Psoas muscle (tissue), 8 donors: ENCODE measurements around the gene RAB4B. TPM values are rescaled to one million over a fixed set of nuclear protein-coding genes. Genes with fewer than 3 reads are reported as not detected.
"Not testable (repeated sequence)": the region's sequence is repeated elsewhere in the genome, so short reads cannot be mapped to it uniquely, and the experiment has no call there.

ENCODE experiments used
- ATAC-seq, 4 donors: fragments of 200-7000 bp; cut with Tn5 transposase; one replicate each; pipeline ENCODE4 v1.9.1; 2020; ENCODE audit warnings: moderate library complexity in 3 of 4, mild to moderate bottlenecking in 2 of 4
- DNase-seq, 2 donors: peaks; one replicate each; pipeline ENCODE4 v3.0.0-alpha.2; 2020
- H3K27ac ChIP-seq: fragments of 200-600 bp; one replicate; pipeline ENCODE4 v1.8.0; 2022
- H3K27me3 ChIP-seq, 3 donors: fragments of 200-600 bp in 1 of 3; one replicate each; pipeline versions ENCODE4 v1.6.1 to v1.8.0; 2013 to 2022; ENCODE audit warnings: low read length in 2 of 3, mild to moderate bottlenecking in 2 of 3, moderate library complexity in 1 of 3; ENCODE audit not compliant: insufficient read depth in 3 of 3
- H3K36me3 ChIP-seq, 2 donors: fragments of 200-600 bp in 1 of 2; one replicate each; pipeline versions ENCODE4 v1.6.1 to v1.8.0; 2013 to 2022; ENCODE audit warnings: low read depth in 1 of 2, mild to moderate bottlenecking in 1 of 2, moderate library complexity in 1 of 2; ENCODE audit not compliant: insufficient read depth in 1 of 2
- H3K4me1 ChIP-seq: fragments of 200-600 bp; one replicate; pipeline ENCODE4 v1.8.0; 2022
- H3K4me3 ChIP-seq: fragments of 200-600 bp; one replicate; pipeline ENCODE4 v1.8.0; 2022; ENCODE audit warnings: mild to moderate bottlenecking
- H3K9me3 ChIP-seq: fragments of 200-600 bp; one replicate; pipeline ENCODE4 v1.8.0; 2022
- CTCF ChIP-seq: fragments of 200-600 bp; IDR thresholded peaks from one replicate; pipeline ENCODE4 v1.8.0; 2022; ENCODE audit warnings: antibody characterized with exemption
- WGBS, 3 donors: extraction: QIAGEN DNeasy Blood & Tissue Kit; methylation state at CpG; one replicate each; pipeline versions ENCODE4 v1.1.6 to v1.1.7; 2013; 5-methylcytosine and 5-hydroxymethylcytosine counted together
- intact Hi-C, 2 donors: fragments of 100-400 bp; cut with DNase I; formaldehyde crosslinking; loops; one replicate each; pipeline versions ENCODE4 v1.11.0 to v1.14.2; 2022
- polyA plus RNA-seq, 3 donors: library from polyadenylated mRNA; stranded (reverse); fragments of 200-250 nt; gene quantifications; one replicate each; pipeline ENCODE4 v1.2.3, GENCODE V29; 2013
- total RNA-seq, 4 donors: library from RNA; stranded (reverse); fragmentation: NEBNext Ultra II Directional in 2 of 4; extraction: Animal tissue kit (Norgen Biotek cat#: 25700) in 2 of 4; gene quantifications; one replicate each; pipeline versions ENCODE4 v1.2.1 to v1.2.4, GENCODE V29; 2021 to 2023
- donor health status: healthy with polysubstance abuse.
- donor health status: DM: no; HTN: no; CAD: no; lungs with moderate emphysema.
- donor health status: Bipolar disorder and iron deficiency.
- donor health status: healthy.
- donor health status: DM: yes; HTN: yes; CAD: no.
- donor health status: DM: no; HTN: no; CAD: no.
- donor health status: DM: no; HTN: no; CAD: no.
- donor health status: DM: yes; HTN: yes; CAD: no.

The RAB4B gene
- total and polyA plus RNA-seq, 7 donors: 8.2 to 28.7 (median 14.5) TPM

DNA sequence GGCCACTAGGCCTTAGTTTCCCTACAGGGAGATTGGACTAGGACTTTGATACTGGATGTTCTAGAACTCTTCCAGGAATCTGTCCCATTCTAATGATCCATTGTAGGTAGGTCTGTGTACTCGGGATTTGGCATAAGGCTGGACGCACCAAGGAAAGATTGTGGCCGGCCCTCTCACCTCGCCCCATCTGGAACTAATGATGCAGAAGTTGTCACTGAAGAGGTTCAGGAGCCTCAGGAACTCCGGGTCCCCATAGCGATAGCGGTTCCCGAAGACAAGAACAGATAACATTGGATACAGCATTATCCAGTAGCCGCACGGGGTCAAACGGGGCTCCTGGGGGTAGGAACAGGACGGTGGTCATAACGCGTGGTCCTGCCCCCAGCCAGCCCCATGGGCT, 32.1 kb downstream of the RAB4B start:
- no peak for ATAC-seq
- peak overlapping the region; percentile 72 for H3K27ac ChIP-seq

DNA sequence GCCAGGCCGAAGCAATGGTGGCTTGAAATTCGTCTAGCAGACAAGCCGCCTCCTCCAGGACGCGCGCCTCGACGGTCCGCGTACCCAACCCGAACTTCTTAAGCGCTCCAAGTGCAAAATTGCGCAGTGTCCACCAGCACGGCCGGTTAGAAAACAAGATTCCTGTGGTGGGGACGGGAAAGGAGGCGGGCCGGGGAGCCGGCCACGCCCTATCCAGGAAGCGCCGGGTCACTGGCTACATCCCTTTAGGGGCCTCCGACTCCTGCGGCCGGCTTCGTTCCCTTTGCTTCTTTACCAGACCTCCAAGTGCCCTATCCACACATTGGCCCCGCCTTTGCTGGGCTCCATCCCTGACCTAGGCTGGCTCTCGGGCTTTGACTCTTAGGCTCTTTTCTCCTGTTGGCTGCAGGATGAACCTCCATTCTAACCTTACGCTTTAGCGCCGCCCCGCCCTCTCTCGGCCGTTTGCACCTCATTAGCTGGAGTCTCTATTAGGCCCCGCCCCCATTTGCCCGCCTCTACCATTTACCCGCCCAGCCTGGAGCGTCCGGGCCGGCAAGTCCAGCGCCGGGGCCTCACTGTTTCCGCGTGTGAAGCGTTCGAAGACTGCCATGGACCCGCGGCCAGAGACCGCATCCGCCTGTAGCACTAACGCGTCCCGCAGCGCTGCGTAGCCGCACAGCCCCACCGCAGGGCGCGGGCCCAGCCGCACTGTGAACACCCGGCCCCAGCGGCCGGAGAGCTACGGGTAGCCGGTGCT, 32.8 kb downstream of the RAB4B start:
- H3K9me3 ChIP-seq, intact Hi-C loops, H3K27me3 ChIP-seq: not testable (repeated sequence)
- peak overlapping the region; percentile 66 for H3K4me3 ChIP-seq
- H3K27ac ChIP-seq: peak overlapping the region; percentile 72
- DNase-seq (peak; percentile 85 to 89), ATAC-seq (peak; percentile 84 to 93 (median 90))
- peaks cover 14% of the 10 kb centered on the region for H3K4me1 ChIP-seq
- peaks cover 0 to 33% of the 10 kb centered on the region in 2 donors for H3K36me3 ChIP-seq
- 3 to 6% (median 4%) methylated on average over 40 to 64 of the region's 65 CpGs for WGBS, 3 donors

More for the DNA sequence above, 32.1 kb downstream of the RAB4B start:
- 52 to 65% (median 59%) methylated on average over 11 to 14 of the region's 14 CpGs for WGBS, 3 donors
- Histone ChIP-seq H3K4me1 (peaks cover 21% of the 10 kb centered on the region), H3K4me3 (peak overlapping the region; percentile 66), H3K36me3 (peaks cover 0 to 39% of the 10 kb centered on the region in 2 donors), H3K9me3 (no peaks in the 10 kb centered on the region), H3K27me3 (no peaks in the 10 kb centered on the region)
- TF ChIP-seq CTCF: no peak
- DNase-seq: no peak
- intact Hi-C loops: no loop called here

- H3K9me3 ChIP-seq: no peaks in the 10 kb centered on the region
- 47 to 51% (median 49%) methylated on average over 29 to 35 of the region's 35 CpGs for WGBS, 3 donors
- ATAC-seq (peak in 1 of 4 donors; percentile 1), DNase-seq (peak in 1 of 2 donors; percentile 53)
- no peaks in the 10 kb centered on the region for H3K27me3 ChIP-seq
- TF ChIP-seq CTCF: no peak
- H3K36me3 ChIP-seq: peaks cover 0 to 29% of the 10 kb centered on the region in 2 donors
- H3K4me1 ChIP-seq: peaks cover 6% of the 10 kb centered on the region
- intact Hi-C loops: no loop called here
- peak overlapping the region; percentile 66 for H3K4me3 ChIP-seq
- peak overlapping the region; percentile 72 for H3K27ac ChIP-seq
Measured at GRCh38 chr19:40811478-40812341, 33.7 kb downstream of the RAB4B start.

- H3K36me3 ChIP-seq: peaks cover 0 to 21% of the 10 kb centered on the region in 2 donors
- ATAC-seq, H3K4me3 ChIP-seq, H3K27me3 ChIP-seq, DNase-seq, H3K4me1 ChIP-seq, H3K9me3 ChIP-seq, intact Hi-C loops, H3K27ac ChIP-seq: not testable (repeated sequence)
- WGBS, 3 donors: 89 to 92% (median 90%) methylated on average over 7 of the region's 7 CpGs
Measured at GRCh38 chr19:40812571-40812970, 34.5 kb downstream of the RAB4B start.

DNA sequence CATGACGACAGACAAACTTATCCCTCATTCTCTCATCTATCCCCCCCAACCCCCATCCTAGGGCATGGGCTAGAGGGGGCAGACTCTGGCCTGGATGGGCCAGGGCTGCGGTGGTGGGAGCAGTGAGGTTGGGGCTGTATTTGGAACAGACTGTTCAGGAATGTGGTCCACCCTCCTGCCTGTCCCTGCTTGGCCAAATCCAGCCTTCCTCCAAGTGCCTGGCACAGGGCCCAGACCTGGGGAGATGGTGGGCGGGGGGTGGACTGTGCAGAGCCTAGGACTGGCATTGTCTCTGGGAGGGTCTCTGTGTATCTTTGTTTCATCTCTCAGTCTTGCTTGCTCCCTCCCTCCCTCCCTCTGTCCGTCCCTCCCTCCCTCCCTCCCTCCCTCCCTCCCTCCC, 35.1 kb downstream of the RAB4B start:
- 29 to 53% (median 38%) methylated on average over 3 to 4 of the region's 4 CpGs for WGBS, 3 donors
- Histone ChIP-seq H3K27ac (no peak overlapping the region), H3K36me3 (peaks cover 0 to 14% of the 10 kb centered on the region in 2 donors), H3K9me3 (no peaks in the 10 kb centered on the region), H3K4me1 (peaks cover 6% of the 10 kb centered on the region), H3K27me3 (no peaks in the 10 kb centered on the region), H3K4me3 (no peak overlapping the region)
- intact Hi-C loops: no loop called here
- peak in 1 of 2 donors; percentile 54 for DNase-seq
- ATAC-seq: no peak
- TF ChIP-seq CTCF: no peak
